DOHH2 (cell line): Measurements from ENCODE around the gene MKS1.

Experiments
- EZH2phosphoT487 ChIP-seq: fragments of 200-600 bp; sonication (generic); IDR thresholded peaks from 2 replicates; pipeline ENCODE4 v1.6.1; 2017; ENCODE audit warnings: borderline replicate concordance, mild to moderate bottlenecking, antibody characterized with exemption, low read length, moderate library complexity, mixed read lengths
- TF ChIP-seq, protein P1 (sequence below): fragments of 200-600 bp; sonication (generic); IDR thresholded peaks from one replicate; pipeline ENCODE4 v1.5.1; 2014; ENCODE audit warnings: antibody characterized with exemption, mild to moderate bottlenecking, low read depth, low read length; ENCODE audit not compliant: poor library complexity, severe bottlenecking

DNA sequence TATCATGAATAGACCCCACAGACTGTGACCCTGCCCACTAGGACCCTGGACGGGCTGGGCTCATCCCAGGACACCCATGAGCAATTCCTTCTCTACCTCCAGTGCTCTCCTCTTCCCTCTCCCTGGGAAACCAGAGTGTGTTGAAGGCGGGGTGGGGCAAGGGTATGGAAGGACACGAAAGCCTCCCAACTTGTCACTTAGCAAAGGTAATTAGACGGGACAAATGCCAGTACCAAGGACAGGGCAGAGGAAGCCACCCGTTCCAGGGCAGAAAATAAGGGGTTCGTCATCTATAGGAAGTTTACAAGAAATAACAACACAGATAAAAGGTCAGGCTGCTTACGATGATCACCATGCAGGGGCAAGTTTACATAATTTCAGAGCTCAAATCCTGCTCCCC is 31.4 kb downstream of the MKS1 start:
- no peak for TF ChIP-seq EZH2phosphoT487
- TF ChIP-seq, protein P1, sequence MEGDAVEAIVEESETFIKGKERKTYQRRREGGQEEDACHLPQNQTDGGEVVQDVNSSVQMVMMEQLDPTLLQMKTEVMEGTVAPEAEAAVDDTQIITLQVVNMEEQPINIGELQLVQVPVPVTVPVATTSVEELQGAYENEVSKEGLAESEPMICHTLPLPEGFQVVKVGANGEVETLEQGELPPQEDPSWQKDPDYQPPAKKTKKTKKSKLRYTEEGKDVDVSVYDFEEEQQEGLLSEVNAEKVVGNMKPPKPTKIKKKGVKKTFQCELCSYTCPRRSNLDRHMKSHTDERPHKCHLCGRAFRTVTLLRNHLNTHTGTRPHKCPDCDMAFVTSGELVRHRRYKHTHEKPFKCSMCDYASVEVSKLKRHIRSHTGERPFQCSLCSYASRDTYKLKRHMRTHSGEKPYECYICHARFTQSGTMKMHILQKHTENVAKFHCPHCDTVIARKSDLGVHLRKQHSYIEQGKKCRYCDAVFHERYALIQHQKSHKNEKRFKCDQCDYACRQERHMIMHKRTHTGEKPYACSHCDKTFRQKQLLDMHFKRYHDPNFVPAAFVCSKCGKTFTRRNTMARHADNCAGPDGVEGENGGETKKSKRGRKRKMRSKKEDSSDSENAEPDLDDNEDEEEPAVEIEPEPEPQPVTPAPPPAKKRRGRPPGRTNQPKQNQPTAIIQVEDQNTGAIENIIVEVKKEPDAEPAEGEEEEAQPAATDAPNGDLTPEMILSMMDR = no peak
